ENCODE measurements around the gene LYPD4.
A peak's percentile ranks its signal among the peaks of the same experiment; 100 is the strongest.

LYPD4 gene

GRCh38 chr19:41872384-41872774 lies 27.9 kb upstream of the LYPD4 start:
- no peak for DNase-seq (ENCODE audit: low read depth)
- no peak overlapping the region for H3K4me3 ChIP-seq (ENCODE audit: low read length)
- no peak for TF ChIP-seq CTCF (IDR thresholded peaks at IDR 0.05; ENCODE audit: insufficient read depth, low read depth, low read length, missing control alignments)

- no peak overlapping the region for H3K4me3 ChIP-seq (ENCODE audit: low read length)
- no peak for DNase-seq (ENCODE audit: low read depth)
- no peak for TF ChIP-seq CTCF (IDR thresholded peaks at IDR 0.05; ENCODE audit: insufficient read depth, low read depth, low read length, missing control alignments)
Measured at GRCh38 chr19:41871573-41872383, 27.3 kb upstream of the LYPD4 start.

- no peak for TF ChIP-seq CTCF (IDR thresholded peaks at IDR 0.05; ENCODE audit: insufficient read depth, low read depth, low read length, missing control alignments)
- peak; percentile 34 for DNase-seq (ENCODE audit: low read depth)
- H3K4me3 ChIP-seq (ENCODE audit: low read length), result no peak overlapping the region
Measured at GRCh38 chr19:41870401-41870873, 26.0 kb upstream of the LYPD4 start.

- no peak for TF ChIP-seq CTCF (IDR thresholded peaks at IDR 0.05; ENCODE audit: insufficient read depth, low read depth, low read length, missing control alignments)
- DNase-seq (ENCODE audit: low read depth), result no peak
Measured at GRCh38 chr19:41869374-41869955, 25.0 kb upstream of the LYPD4 start.

GRCh38 chr19:41868989-41869300 lies 24.5 kb upstream of the LYPD4 start:
- DNase-seq (ENCODE audit: low read depth), result no peak
- H3K4me3 ChIP-seq (ENCODE audit: low read length), result no peak overlapping the region
- TF ChIP-seq CTCF (IDR thresholded peaks at IDR 0.05; ENCODE audit: insufficient read depth, low read depth, low read length, missing control alignments), result no peak

More at GRCh38 chr19:41869374-41869955, 25.0 kb upstream of the LYPD4 start:
- no peak overlapping the region for H3K4me3 ChIP-seq (ENCODE audit: low read length)

- H3K4me3 ChIP-seq (ENCODE audit: low read length), result no peak overlapping the region
- no peak for DNase-seq (ENCODE audit: low read depth)
- no peak for TF ChIP-seq CTCF (IDR thresholded peaks at IDR 0.05; ENCODE audit: insufficient read depth, low read depth, low read length, missing control alignments)
Measured at GRCh38 chr19:41868120-41868988, 23.9 kb upstream of the LYPD4 start.
